Measurements from ENCODE around the gene UNC119B. TPM values are rescaled to one million over a fixed set of nuclear protein-coding genes. Genes with fewer than 3 reads are reported as not detected.
A peak's percentile ranks its signal among the peaks of the same experiment; 100 is the strongest.

The UNC119B gene
- total RNA-seq, 6 donors from 2014 or later: 18.8 to 28.7 (median 22.8) TPM

DNA sequence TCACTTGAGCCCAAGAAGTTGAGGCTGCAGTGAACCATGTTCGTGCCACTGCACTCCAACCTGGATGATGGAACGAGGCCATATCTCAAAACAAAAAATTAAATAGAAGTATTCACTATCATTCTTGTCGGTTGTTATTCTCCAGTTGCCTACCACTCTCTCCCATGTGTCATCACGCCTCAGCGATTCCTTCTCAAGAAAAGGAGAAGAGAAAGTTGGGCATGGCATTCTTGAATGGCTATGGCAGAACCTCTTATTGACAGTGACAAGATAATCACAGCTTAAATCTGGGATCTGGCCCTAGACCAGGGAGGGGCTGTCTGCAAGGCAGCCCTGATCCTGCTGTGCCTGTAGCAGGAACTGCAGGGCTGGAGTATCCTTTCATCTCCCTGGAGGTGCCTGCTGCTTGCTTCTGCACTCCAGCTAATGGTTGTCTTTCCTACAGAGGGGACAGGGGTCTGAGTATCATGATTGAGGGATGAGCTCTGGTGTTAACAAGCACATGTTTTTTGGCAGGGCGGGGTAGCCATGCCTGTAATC is 36.1 kb upstream of the UNC119B start:
- no peak for TF ChIP-seq EP300 (IDR thresholded peaks at IDR 0.05)
- TF ChIP-seq POLR2A (IDR thresholded peaks at IDR 0.05): no peak
- TF ChIP-seq POLR2AphosphoS5 (IDR thresholded peaks at IDR 0.05): no peak
- TF ChIP-seq, protein P1, sequence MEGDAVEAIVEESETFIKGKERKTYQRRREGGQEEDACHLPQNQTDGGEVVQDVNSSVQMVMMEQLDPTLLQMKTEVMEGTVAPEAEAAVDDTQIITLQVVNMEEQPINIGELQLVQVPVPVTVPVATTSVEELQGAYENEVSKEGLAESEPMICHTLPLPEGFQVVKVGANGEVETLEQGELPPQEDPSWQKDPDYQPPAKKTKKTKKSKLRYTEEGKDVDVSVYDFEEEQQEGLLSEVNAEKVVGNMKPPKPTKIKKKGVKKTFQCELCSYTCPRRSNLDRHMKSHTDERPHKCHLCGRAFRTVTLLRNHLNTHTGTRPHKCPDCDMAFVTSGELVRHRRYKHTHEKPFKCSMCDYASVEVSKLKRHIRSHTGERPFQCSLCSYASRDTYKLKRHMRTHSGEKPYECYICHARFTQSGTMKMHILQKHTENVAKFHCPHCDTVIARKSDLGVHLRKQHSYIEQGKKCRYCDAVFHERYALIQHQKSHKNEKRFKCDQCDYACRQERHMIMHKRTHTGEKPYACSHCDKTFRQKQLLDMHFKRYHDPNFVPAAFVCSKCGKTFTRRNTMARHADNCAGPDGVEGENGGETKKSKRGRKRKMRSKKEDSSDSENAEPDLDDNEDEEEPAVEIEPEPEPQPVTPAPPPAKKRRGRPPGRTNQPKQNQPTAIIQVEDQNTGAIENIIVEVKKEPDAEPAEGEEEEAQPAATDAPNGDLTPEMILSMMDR (IDR thresholded peaks at IDR 0.05): no peak
- Histone ChIP-seq H3K36me3 (no peaks in the 10 kb centered on the region), H3K27ac (no peak overlapping the region), H3K27me3 (no peaks in the 10 kb centered on the region), H3K4me1 (peaks cover 0 to 12% (median 3%) of the 10 kb centered on the region in 4 donors), H3K4me3 (no peak overlapping the region), H3K9me3 (no peaks in the 10 kb centered on the region)
- 84 to 89% methylated on average over 6 of the region's 6 CpGs for WGBS, 2 donors
- ATAC-seq (ENCODE audit: low FRiP score in 2 of 2) (no peak), DNase-seq (no peak)

DNA sequence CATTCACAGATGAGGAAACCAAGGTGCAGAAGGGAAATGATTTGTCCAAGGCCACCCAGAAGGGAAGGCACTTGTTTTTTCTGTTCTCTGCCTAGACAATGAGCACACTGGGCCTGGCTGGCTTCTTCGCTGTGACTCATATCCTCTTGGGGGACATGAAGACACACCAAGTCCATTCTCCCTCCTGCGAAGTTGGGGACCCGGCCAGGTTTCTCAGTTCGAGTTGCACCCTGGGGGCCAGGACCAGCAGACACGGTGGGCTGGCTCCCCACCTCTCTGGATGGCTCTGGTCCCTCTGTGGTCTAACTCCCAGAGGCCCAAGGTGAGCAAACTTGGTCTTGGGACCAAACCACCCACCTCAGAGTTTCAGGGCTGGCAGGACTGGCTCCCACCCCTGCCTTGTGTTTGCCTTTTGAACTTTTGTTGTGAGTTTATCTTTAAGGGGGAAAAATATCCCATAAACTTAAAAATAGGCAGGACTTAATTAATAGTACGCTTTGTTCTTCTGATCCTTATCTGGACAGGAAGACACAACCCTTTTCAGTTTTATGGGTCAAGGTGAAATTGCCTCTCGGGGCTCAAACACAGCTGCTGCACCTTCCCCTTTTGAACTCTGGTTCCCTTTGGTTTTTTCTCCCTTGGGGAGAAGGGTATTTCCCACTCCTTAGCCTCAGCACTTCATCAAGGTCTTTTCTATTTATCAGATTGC is 32.3 kb upstream of the UNC119B start:
- no peak for TF ChIP-seq EP300 (IDR thresholded peaks at IDR 0.05)
- TF ChIP-seq, protein P1 (IDR thresholded peaks at IDR 0.05): no peak
- TF ChIP-seq POLR2A (IDR thresholded peaks at IDR 0.05): no peak
- peak; percentile 26 to 59 for TF ChIP-seq POLR2AphosphoS5 (IDR thresholded peaks at IDR 0.05)
- ATAC-seq (ENCODE audit: low FRiP score in 2 of 2) (no peak), DNase-seq (no peak)
- peaks cover 0 to 12% (median 3%) of the 10 kb centered on the region in 4 donors for H3K4me1 ChIP-seq
- 49 to 51% methylated on average over 7 of the region's 7 CpGs for WGBS, 2 donors
- H3K9me3 ChIP-seq: no peaks in the 10 kb centered on the region
- H3K27ac ChIP-seq: peak overlapping the region in 2 of 4 donors; percentile 65
- no peaks in the 10 kb centered on the region for H3K27me3 ChIP-seq
- H3K4me3 ChIP-seq: no peak overlapping the region
- no peaks in the 10 kb centered on the region for H3K36me3 ChIP-seq

DNA sequence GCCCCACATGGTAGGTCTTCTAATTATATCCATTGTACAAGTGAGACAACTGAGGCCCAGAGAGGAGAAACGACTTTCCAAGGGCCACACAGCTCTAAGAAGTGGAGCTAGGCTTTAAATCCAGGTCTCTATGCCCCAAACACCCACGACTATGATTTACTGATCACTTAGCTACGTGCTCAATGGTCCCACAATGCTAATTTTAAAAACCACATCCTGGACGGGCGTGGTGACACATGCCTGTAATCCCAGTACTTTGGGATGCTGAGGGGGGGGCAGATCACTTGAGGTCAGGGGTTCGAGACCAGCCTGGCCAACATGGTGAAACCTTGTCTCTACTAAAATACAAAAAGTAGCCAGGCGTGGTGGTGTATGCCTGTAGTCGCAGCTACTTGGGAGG is 31.7 kb upstream of the UNC119B start:
- Histone ChIP-seq H3K4me1 (peaks cover 0 to 12% (median 3%) of the 10 kb centered on the region in 4 donors), H3K36me3 (no peaks in the 10 kb centered on the region), H3K27me3 (no peaks in the 10 kb centered on the region), H3K9me3 (no peaks in the 10 kb centered on the region), H3K27ac (peak overlapping the region in 1 of 4 donors; percentile 65), H3K4me3 (no peak overlapping the region)
- ATAC-seq (ENCODE audit: low FRiP score in 2 of 2) (no peak), DNase-seq (no peak)
- WGBS, 2 donors: 59 to 68% methylated on average over 8 of the region's 8 CpGs
- TF ChIP-seq EP300 (IDR thresholded peaks at IDR 0.05) (no peak), POLR2A (IDR thresholded peaks at IDR 0.05) (no peak), POLR2AphosphoS5 (IDR thresholded peaks at IDR 0.05) (no peak)
- TF ChIP-seq, protein P1 (IDR thresholded peaks at IDR 0.05): no peak

DNA sequence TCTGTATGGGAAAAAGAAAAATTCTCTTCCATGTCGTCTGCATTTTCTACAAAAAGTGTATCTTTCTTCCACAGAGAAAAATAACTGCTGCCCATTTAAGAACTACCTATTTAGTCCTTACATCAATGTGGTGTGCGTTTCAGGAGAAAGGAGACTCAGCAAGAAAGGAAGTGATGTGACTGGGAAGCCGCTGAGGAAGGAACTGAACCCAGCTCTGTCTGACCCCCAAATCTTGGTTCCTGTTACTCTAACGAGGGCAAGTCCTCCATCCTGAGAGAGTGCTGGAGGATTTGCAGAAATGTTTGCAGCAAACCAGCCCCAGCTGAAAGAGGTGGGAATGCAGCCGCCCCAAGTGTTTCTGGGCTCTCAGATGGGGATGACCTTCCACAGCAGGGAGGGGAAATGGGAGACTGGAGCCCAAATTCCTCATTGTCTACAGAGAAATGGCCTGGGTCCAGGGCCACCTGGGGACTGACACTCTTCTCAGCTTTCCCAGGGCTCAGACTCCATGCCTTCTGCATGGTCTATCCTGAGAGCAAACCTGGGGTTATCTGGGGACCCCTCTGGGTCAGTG is 30.0 kb upstream of the UNC119B start:
- TF ChIP-seq EP300 (IDR thresholded peaks at IDR 0.05): no peak
- TF ChIP-seq POLR2A (IDR thresholded peaks at IDR 0.05): no peak
- TF ChIP-seq POLR2AphosphoS5 (IDR thresholded peaks at IDR 0.05): no peak
- WGBS, 2 donors: 42 to 46% methylated on average over 5 of the region's 5 CpGs
- Histone ChIP-seq H3K36me3 (no peaks in the 10 kb centered on the region), H3K27ac (no peak overlapping the region), H3K9me3 (no peaks in the 10 kb centered on the region), H3K27me3 (no peaks in the 10 kb centered on the region), H3K4me3 (no peak overlapping the region), H3K4me1 (peaks cover 0 to 12% (median 3%) of the 10 kb centered on the region in 4 donors)
- DNase-seq (no peak), ATAC-seq (ENCODE audit: low FRiP score in 2 of 2) (no peak)

DNA sequence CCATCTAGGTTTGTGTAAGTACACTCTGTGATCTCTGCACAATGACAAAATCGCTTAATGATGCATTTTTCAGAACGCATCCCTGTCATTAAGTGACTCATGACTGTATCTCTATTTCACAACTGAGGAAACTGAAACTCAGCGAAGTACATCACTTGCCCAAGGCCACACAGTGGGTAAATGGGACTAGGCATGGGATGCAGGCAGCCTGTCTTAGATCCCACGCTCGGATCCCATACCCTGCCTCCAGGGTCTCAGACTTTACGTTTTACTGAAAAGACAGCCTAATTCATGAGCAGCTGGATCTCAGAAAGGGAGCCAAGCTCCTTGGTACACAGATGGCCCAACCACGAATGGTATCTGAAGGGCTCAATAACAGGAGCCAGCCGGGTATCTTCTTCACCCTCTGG is 25.7 kb upstream of the UNC119B start:
- Histone ChIP-seq H3K9me3 (no peaks in the 10 kb centered on the region), H3K36me3 (no peaks in the 10 kb centered on the region), H3K27me3 (no peaks in the 10 kb centered on the region), H3K4me3 (no peak overlapping the region), H3K27ac (no peak overlapping the region), H3K4me1 (peaks cover 19 to 32% (median 25%) of the 10 kb centered on the region in 4 donors)
- TF ChIP-seq EP300 (IDR thresholded peaks at IDR 0.05) (no peak), POLR2AphosphoS5 (IDR thresholded peaks at IDR 0.05) (peak in 1 of 2 donors; percentile 20)
- ATAC-seq (ENCODE audit: low FRiP score in 2 of 2): no peak
- DNase-seq: no peak
- WGBS, 2 donors: 76 to 86% methylated on average over 8 of the region's 8 CpGs

Measured in upper lobe of left lung (tissue), 6 donors.